GM23248 (cell line): Measurements from ENCODE around the gene SMG7.

Source experiments
- EZH2 ChIP-seq: fragments of 200-600 bp; sonication (generic); IDR thresholded peaks from 2 replicates; pipeline ENCODE4 v1.6.1; 2018; ENCODE audit warnings: antibody characterized with exemption, mild to moderate bottlenecking; ENCODE audit not compliant: insufficient read depth, poor library complexity, severe bottlenecking
- EZH2phosphoT487 ChIP-seq: fragments of 200-600 bp; sonication (generic); IDR thresholded peaks from 2 replicates; pipeline ENCODE4 v1.6.1; 2018; ENCODE audit warnings: antibody characterized with exemption, moderate library complexity, mild to moderate bottlenecking, low read depth; ENCODE audit not compliant: insufficient read depth

- TF ChIP-seq EZH2phosphoT487: no peak
- TF ChIP-seq EZH2: no peak
These were observed 108.0 kb downstream of the SMG7 start for GRCh38 chr1:183580281-183580682.
